Left lung (tissue), 10 donors: Measurements from ENCODE around the gene MTR. TPM values are rescaled to one million over a fixed set of nuclear protein-coding genes. Genes with fewer than 3 reads are reported as not detected.

Source experiments
- ATAC-seq: fragments of 200-7000 bp; cut with Tn5 transposase; one replicate; pipeline ENCODE4 v1.9.1; 2020; ENCODE audit warnings: moderate library complexity
- DNase-seq, 4 donors: peaks; one replicate each; pipeline ENCODE4 v3.0.0-alpha.2; 2013 to 2020
- H3K27ac ChIP-seq, 2 donors: fragments of 200-600 bp; sonication (generic) in 1 of 2; one replicate each; pipeline versions ENCODE4 v1.5.0 to v1.8.0; 2020 to 2021
- H3K27me3 ChIP-seq, 2 donors: fragments of 200-600 bp; sonication (generic) in 1 of 2; one replicate each; pipeline versions ENCODE4 v1.5.0 to v1.8.0; 2020 to 2021
- H3K36me3 ChIP-seq, 2 donors: fragments of 200-600 bp; sonication (generic) in 1 of 2; one replicate each; pipeline versions ENCODE4 v1.5.0 to v1.8.0; 2020 to 2021
- H3K4me1 ChIP-seq, 2 donors: fragments of 200-600 bp; one replicate each; pipeline ENCODE4 v1.8.0; 2021
- H3K4me3 ChIP-seq, 2 donors: fragments of 200-600 bp; sonication (generic) in 1 of 2; one replicate each; pipeline versions ENCODE4 v1.5.0 to v1.8.0; 2020 to 2021; ENCODE audit warnings: mild to moderate bottlenecking in 1 of 2
- H3K9me3 ChIP-seq, 2 donors: fragments of 200-600 bp; sonication (generic) in 1 of 2; one replicate each; pipeline versions ENCODE4 v1.5.0 to v1.8.0; 2020 to 2021
- CTCF ChIP-seq, 2 donors: fragments of 200-600 bp; sonication (generic) in 1 of 2; IDR thresholded peaks; one replicate each; pipeline versions ENCODE4 v1.5.0 to v1.8.0; 2021; ENCODE audit warnings: antibody characterized with exemption in 2 of 2
- intact Hi-C, 2 donors: fragments of 100-400 bp; cut with DNase I; formaldehyde crosslinking; loops; one replicate each; pipeline versions ENCODE4 v1.11.2 to v1.14.2; 2022
- polyA plus RNA-seq, 6 donors: library from polyadenylated mRNA; unstranded; fragments of 120-200 nt; gene quantifications; one replicate each; pipeline ENCODE4 v1.2.1, GENCODE V29; 2013; ENCODE audit not compliant: insufficient read length in 6 of 6
- total RNA-seq, 2 donors: library from RNA; stranded (reverse); fragmentation: NEBNext Ultra II Directional; extraction: Animal tissue kit (Norgen Biotek cat#: 25700); gene quantifications; one replicate each; pipeline ENCODE4 v1.2.1, GENCODE V29; 2021
- donor health status: DM: no; HTN: yes; CAD: no.
- donor health status: DM: no; HTN: no; CAD: no.

The MTR gene
- total and polyA plus RNA-seq, 8 donors, result 35.9 to 52.2 (median 42.3) TPM

GRCh38 chr1:236836157-236836556, 41.1 kb downstream of the MTR start:
- intact Hi-C loops, result no loop called here
- no peak for DNase-seq
- Histone ChIP-seq H3K27ac (no peak overlapping the region), H3K36me3 (peaks cover 0 to 93% of the 10 kb centered on the region in 2 donors), H3K4me1 (peaks cover 0 to 4% of the 10 kb centered on the region in 2 donors), H3K4me3 (no peak overlapping the region), H3K9me3 (no peaks in the 10 kb centered on the region), H3K27me3 (no peaks in the 10 kb centered on the region)
- ATAC-seq, result no peak
- TF ChIP-seq CTCF (IDR thresholded peaks at IDR 0.05), result no peak

- H3K36me3 ChIP-seq, result peaks cover 0 to 93% of the 10 kb centered on the region in 2 donors
- H3K27me3 ChIP-seq, result no peaks in the 10 kb centered on the region
- intact Hi-C loops, result no loop called here
- no peak overlapping the region for H3K27ac ChIP-seq
- TF ChIP-seq CTCF (IDR thresholded peaks at IDR 0.05), result no peak
- ATAC-seq, result no peak
- H3K9me3 ChIP-seq, result no peaks in the 10 kb centered on the region
- no peak for DNase-seq
- H3K4me3 ChIP-seq, result no peak overlapping the region
- H3K4me1 ChIP-seq, result peaks cover 0 to 4% of the 10 kb centered on the region in 2 donors
Observed at GRCh38 chr1:236837115-236837514, 42.0 kb downstream of the MTR start.

GRCh38 chr1:236837897-236838296, 42.8 kb downstream of the MTR start:
- Histone ChIP-seq H3K36me3 (peaks cover 0 to 93% of the 10 kb centered on the region in 2 donors), H3K4me1 (peaks cover 0 to 4% of the 10 kb centered on the region in 2 donors), H3K27me3 (no peaks in the 10 kb centered on the region), H3K27ac (no peak overlapping the region), H3K9me3 (no peaks in the 10 kb centered on the region), H3K4me3 (no peak overlapping the region)
- no peak for ATAC-seq
- DNase-seq, result no peak
- intact Hi-C loops, result no loop called here
- TF ChIP-seq CTCF (IDR thresholded peaks at IDR 0.05), result no peak

- ATAC-seq, result no peak
- no peak for TF ChIP-seq CTCF (IDR thresholded peaks at IDR 0.05)
- H3K9me3 ChIP-seq, result no peaks in the 10 kb centered on the region
- DNase-seq, result no peak
- H3K27ac ChIP-seq, result no peak overlapping the region
- peaks cover 0 to 64% of the 10 kb centered on the region in 2 donors for H3K36me3 ChIP-seq
- intact Hi-C loops, result no loop called here
- peaks cover 0 to under 1% of the 10 kb centered on the region in 2 donors for H3K4me1 ChIP-seq
- H3K27me3 ChIP-seq, result no peaks in the 10 kb centered on the region
- no peak overlapping the region for H3K4me3 ChIP-seq
Observed at GRCh38 chr1:236841341-236841740, 46.2 kb downstream of the MTR start.

- Histone ChIP-seq H3K4me1 (no peaks in the 10 kb centered on the region), H3K36me3 (peaks cover 0 to 47% of the 10 kb centered on the region in 2 donors), H3K27me3 (no peaks in the 10 kb centered on the region), H3K4me3 (no peak overlapping the region), H3K27ac (no peak overlapping the region), H3K9me3 (no peaks in the 10 kb centered on the region)
- intact Hi-C loops, result no loop called here
- ATAC-seq, result peak; percentile 33
- no peak for DNase-seq
- no peak for TF ChIP-seq CTCF (IDR thresholded peaks at IDR 0.05)
Observed at GRCh38 chr1:236844499-236845271, 49.6 kb downstream of the MTR start.
